Measurements from ENCODE around the gene MKS1.

- TF ChIP-seq PATZ1 (tag by site-specific recombination; IDR thresholded peaks at IDR 0.05) (no peak), ZNF510 (tag by site-specific recombination; IDR thresholded peaks at IDR 0.05; ENCODE audit: insufficient replicate concordance) (no peak), ZNF248 (tag by site-specific recombination; IDR thresholded peaks at IDR 0.05) (no peak), ZNF311 (tag by site-specific recombination; IDR thresholded peaks at IDR 0.05; ENCODE audit: borderline replicate concordance) (no peak), ZBTB11 (tag by site-specific recombination; conservative IDR thresholded peaks at IDR 0.05; ENCODE audit: low read depth) (no peak), HOXA7 (CRISPR knock-in tag; IDR thresholded peaks at IDR 0.05; ENCODE audit: borderline replicate concordance) (no peak), CTCF (tag by site-specific recombination; IDR thresholded peaks at IDR 0.05) (no peak), ZNF24 (tag by site-specific recombination; IDR thresholded peaks at IDR 0.05) (no peak), KLF8 (tag by site-specific recombination; IDR thresholded peaks at IDR 0.05) (no peak)
These were observed 48.6 kb upstream of the MKS1 start for GRCh38 chr17:58267347-58268324.

Measured in HEK293 (cell line).